ENCODE measurements around the gene OBI1. TPM values are rescaled to one million over a fixed set of nuclear protein-coding genes. Genes with fewer than 3 reads are reported as not detected.

Gene OBI1
- total RNA-seq, 1 donor from 2014 or later, result 16.5 TPM

DNA sequence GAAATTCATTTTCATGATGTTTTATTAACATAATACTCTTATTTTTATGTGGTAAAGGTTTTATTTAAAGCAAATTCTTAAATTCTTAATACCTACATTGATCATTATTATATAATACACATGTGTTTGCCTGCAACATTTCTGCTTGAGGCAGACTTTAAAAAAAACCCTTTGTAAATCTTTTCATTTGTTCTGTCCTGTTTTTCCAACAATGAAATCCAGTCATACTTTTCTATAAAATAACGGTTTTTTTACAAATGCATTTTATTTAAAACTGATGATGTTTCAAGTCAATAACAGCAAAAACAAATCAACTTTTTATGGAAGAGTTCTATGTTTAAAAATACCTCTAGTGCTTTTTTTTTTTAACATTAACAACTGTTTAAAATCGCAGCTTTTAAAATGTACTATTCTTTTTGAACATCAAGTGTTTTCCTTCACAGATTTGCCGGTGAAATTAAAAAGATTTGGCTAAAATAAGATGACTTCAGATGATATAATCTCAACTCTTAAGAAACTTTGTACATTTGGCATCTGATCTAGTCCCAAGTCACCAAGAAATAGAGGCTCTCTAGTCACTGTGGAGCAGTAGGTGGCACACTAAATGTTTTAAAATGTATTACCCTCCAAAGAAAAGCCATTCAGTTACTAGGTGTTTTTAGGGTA is 60.7 kb downstream of the OBI1 start:
- Mint-ChIP-seq H3K9me3 (no peaks in the 10 kb centered on the region), H3K27ac (no peak overlapping the region), H3K4me3 (no peak overlapping the region), H3K4me1 (peaks cover 10% of the 10 kb centered on the region), H3K36me3 (no peaks in the 10 kb centered on the region), H3K27me3 (ENCODE audit: low read depth) (peaks cover 94% of the 10 kb centered on the region)
- no peak for TF ChIP-seq CTCF (IDR thresholded peaks at IDR 0.05; ENCODE audit: unreplicated experiment)
- no peak for DNase-seq (ENCODE audit: low spot score in 2 of 2, unreplicated experiment in 2 of 2)

GRCh38 chr13:78597602-78597932 is 61.4 kb downstream of the OBI1 start:
- peaks cover 7% of the 10 kb centered on the region for H3K4me1 Mint-ChIP-seq
- no peaks in the 10 kb centered on the region for H3K9me3 Mint-ChIP-seq
- no peak for DNase-seq (ENCODE audit: low spot score in 2 of 2, unreplicated experiment in 2 of 2)
- no peak overlapping the region for H3K4me3 Mint-ChIP-seq
- H3K27ac Mint-ChIP-seq, result no peak overlapping the region
- H3K27me3 Mint-ChIP-seq (ENCODE audit: low read depth), result peaks cover 95% of the 10 kb centered on the region
- no peaks in the 10 kb centered on the region for H3K36me3 Mint-ChIP-seq
- TF ChIP-seq CTCF (IDR thresholded peaks at IDR 0.05; ENCODE audit: unreplicated experiment), result no peak

DNA sequence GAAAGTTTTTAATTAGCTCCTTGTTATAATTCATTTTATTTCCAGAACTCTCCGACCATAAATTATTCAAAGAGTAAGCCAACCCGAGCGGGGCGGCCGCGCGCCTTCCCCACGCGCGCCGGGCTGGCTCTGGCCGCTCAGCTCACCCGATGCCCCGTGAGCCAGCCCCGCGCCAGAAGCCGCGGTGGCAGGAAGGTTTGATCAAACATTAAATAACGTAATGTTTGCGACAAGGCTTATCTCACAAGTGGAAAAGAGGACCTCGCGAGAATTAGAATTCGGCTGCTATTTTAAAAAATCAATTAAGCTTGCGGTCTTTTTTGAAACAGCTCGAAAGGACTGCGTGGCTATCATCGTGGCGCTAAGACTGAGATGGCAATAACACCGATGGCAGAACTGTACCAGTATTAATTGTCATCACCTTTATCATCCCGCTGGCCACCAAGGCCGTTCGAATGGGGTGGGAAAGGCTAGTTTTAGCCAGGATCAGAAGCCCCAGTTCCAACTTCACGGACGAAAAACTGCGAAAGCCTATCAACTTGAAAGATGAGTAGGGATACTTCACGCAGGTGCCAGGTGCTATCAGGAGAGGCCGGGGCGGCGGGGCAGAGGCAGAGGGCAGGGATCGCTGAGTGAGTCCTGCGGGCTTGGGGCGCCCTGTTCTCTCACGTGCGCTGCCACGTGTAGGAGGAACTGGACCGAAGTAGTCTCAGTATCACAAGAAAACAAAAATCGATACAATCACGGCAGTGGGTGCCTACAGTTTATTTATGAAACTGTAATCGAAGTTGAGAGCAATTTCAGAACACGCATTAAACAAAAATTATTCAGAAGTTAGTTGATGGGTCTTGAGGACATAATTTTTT is 62.0 kb downstream of the OBI1 start:
- H3K4me1 Mint-ChIP-seq, result peaks cover 3% of the 10 kb centered on the region
- no peak overlapping the region for H3K27ac Mint-ChIP-seq
- H3K36me3 Mint-ChIP-seq, result no peaks in the 10 kb centered on the region
- DNase-seq (ENCODE audit: low spot score in 2 of 2, unreplicated experiment in 2 of 2), result no peak
- H3K9me3 Mint-ChIP-seq, result no peaks in the 10 kb centered on the region
- H3K4me3 Mint-ChIP-seq, result no peak overlapping the region
- TF ChIP-seq CTCF (IDR thresholded peaks at IDR 0.05; ENCODE audit: unreplicated experiment), result no peak
- H3K27me3 Mint-ChIP-seq (ENCODE audit: low read depth), result peaks cover 97% of the 10 kb centered on the region

GRCh38 chr13:78596399-78596735 is 62.6 kb downstream of the OBI1 start:
- no peak overlapping the region for H3K27ac Mint-ChIP-seq
- no peak overlapping the region for H3K4me3 Mint-ChIP-seq
- DNase-seq (ENCODE audit: low spot score in 2 of 2, unreplicated experiment in 2 of 2), result no peak
- no peak for TF ChIP-seq CTCF (IDR thresholded peaks at IDR 0.05; ENCODE audit: unreplicated experiment)
- H3K9me3 Mint-ChIP-seq, result no peaks in the 10 kb centered on the region
- H3K27me3 Mint-ChIP-seq (ENCODE audit: low read depth), result peaks cover 99% of the 10 kb centered on the region
- no peaks in the 10 kb centered on the region for H3K36me3 Mint-ChIP-seq
- peaks cover 1% of the 10 kb centered on the region for H3K4me1 Mint-ChIP-seq

DNA sequence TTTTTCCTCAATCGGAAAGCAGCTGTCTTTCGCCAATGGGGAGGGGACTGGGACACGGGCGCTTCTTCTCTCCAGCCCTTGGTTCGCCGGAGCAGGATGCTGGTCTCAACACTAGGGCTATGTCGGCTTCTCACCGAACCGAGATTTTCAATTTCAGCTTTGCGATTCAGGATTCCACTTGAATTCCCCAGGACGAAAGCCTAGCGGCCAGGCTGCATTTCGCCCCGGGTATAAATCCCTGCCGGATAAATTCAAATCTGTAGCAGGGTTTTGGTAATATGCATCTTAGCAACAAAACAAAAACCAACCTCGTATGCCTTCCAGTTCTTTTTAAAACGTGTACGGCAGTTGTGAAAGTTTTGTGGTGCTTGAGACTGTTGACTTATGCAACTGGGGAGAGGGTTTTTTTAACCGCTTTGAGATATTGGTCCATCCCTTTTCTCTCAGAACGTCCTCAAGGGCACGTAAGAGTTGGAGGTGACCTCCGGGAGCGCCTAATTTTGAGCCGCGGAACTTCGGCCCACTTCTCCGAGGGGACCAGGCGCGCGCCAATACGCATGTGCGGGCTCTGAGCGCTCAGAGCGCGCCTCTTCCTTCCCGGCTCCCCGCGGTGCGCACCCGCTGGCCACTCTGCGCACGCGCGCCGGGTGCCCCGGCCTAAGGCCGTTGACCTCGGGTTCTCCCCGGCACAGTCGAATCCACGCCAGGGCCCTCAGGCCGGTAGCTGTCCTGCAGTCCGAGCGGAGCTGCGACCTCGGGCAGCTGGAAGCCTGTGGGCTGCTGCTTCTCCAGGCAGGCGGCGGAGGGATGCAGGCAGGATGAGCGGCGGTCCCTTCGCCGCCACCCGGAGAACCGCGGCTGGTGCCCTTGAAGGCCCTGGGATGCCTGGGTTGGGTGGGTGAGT is 63.2 kb downstream of the OBI1 start:
- H3K4me3 Mint-ChIP-seq, result no peak overlapping the region
- DNase-seq (ENCODE audit: low spot score in 2 of 2, unreplicated experiment in 2 of 2), result no peak

More for the DNA sequence above, 63.2 kb downstream of the OBI1 start:
- Mint-ChIP-seq H3K27ac (no peak overlapping the region), H3K4me1 (no peaks in the 10 kb centered on the region), H3K27me3 (ENCODE audit: low read depth) (peaks cover 97% of the 10 kb centered on the region), H3K36me3 (no peaks in the 10 kb centered on the region), H3K9me3 (no peaks in the 10 kb centered on the region)
- TF ChIP-seq CTCF (IDR thresholded peaks at IDR 0.05; ENCODE audit: unreplicated experiment), result no peak
